Measurements from ENCODE around the gene FXR2. TPM values are rescaled to one million over a fixed set of nuclear protein-coding genes. Genes with fewer than 3 reads are reported as not detected.

The FXR2 gene
- total RNA-seq, 4 donors from 2014 or later = 12.2 to 35.0 (median 25.1) TPM

- TF ChIP-seq CTCF (IDR thresholded peaks at IDR 0.05; ENCODE audit: low read depth) = no peak
Observed at GRCh38 chr17:7651097-7651664, 36.5 kb upstream of the FXR2 start.

- no peak for TF ChIP-seq CTCF (IDR thresholded peaks at IDR 0.05; ENCODE audit: low read depth)
Observed at GRCh38 chr17:7650509-7651096, 35.9 kb upstream of the FXR2 start, which contains the start of gene ATP1B2. ATP1B2 (plus strand) TSS chr17:7650926; CDS start chr17:7651519, 593 bp downstream.

- TF ChIP-seq CTCF (IDR thresholded peaks at IDR 0.05; ENCODE audit: low read depth) = no peak
Observed at GRCh38 chr17:7647018-7647417, 32.3 kb upstream of the FXR2 start.

GRCh38 chr17:7646457-7646856 is 31.8 kb upstream of the FXR2 start:
- no peak for TF ChIP-seq CTCF (IDR thresholded peaks at IDR 0.05; ENCODE audit: low read depth)

- no peak for TF ChIP-seq CTCF (IDR thresholded peaks at IDR 0.05; ENCODE audit: low read depth)
Observed at GRCh38 chr17:7644775-7645174, 30.1 kb upstream of the FXR2 start.

GRCh38 chr17:7640783-7641182 is 26.1 kb upstream of the FXR2 start:
- TF ChIP-seq CTCF (IDR thresholded peaks at IDR 0.05; ENCODE audit: low read depth) = no peak

GRCh38 chr17:7636163-7636562 is 21.5 kb upstream of the FXR2 start:
- no peak for TF ChIP-seq CTCF (IDR thresholded peaks at IDR 0.05; ENCODE audit: low read depth)
